GM12878 (cell line): Measurements from ENCODE around the gene IFI27L1. TPM values are rescaled to one million over a fixed set of nuclear protein-coding genes. Genes with fewer than 3 reads are reported as not detected.

Experiments used
- ATAC-seq: fragments of 200-7000 bp; cut with Tn5 transposase; 3 replicates; pipeline ENCODE4 v1.9.1; 2020; ENCODE audit warnings: mild to moderate bottlenecking, moderate library complexity
- BruUV-seq: library from RNA; stranded (reverse); fragments of 400-500 nt; replicated peaks from 2 replicates; lab custom pipeline; 2021; lab: Mats Ljungman, UMichigan
- CTCF ChIA-PET: fragments of 300-600 bp; sonication (Branson Sonifier 250); formaldehyde crosslinking; extraction: SDS; loops from one replicate; lab custom pipeline; 2021; ENCODE audit warnings: inconsistent platforms; lab: Yijun Ruan, JAX
- POLR2A ChIA-PET: fragments of 350-600 bp; formaldehyde crosslinking; extraction: SDS; loops from one replicate; lab custom pipeline; 2021; ENCODE audit warnings: inconsistent platforms; lab: Charles Lee
- RAD21 ChIA-PET: fragments of 300-600 bp; sonication (Branson Sonifier 250); formaldehyde crosslinking; loops from one replicate; lab custom pipeline; 2023; ENCODE audit warnings: antibody characterized with exemption; ENCODE audit not compliant: unreplicated experiment; lab: Charles Lee
- SMC1A ChIA-PET: fragments of 300-600 bp; sonication (Branson Sonifier 250); formaldehyde crosslinking; loops from one replicate; lab custom pipeline; 2023; ENCODE audit not compliant: unreplicated experiment, uncharacterized antibody; lab: Charles Lee
- DNase-seq: peaks from one replicate; pipeline ENCODE4 v3.0.0-alpha.2; 2011; ENCODE audit warnings: low read depth, low spot score
- FAIRE-seq: peaks from 3 replicates; lab custom pipeline; 2011; peaks lifted over from hg19 to GRCh38; lab: Jason Lieb, UNC
- H2AFZ ChIP-seq: 2 replicates; pipeline ENCODE4 v1.6.0; 2011; ENCODE audit warnings: low read depth, low read length, control low read depth; ENCODE audit not compliant: control insufficient read depth
- H3K27ac ChIP-seq: 2 replicates; pipeline ENCODE4 v1.5.1; 2011; ENCODE audit warnings: control low read depth; ENCODE audit not compliant: control insufficient read depth, insufficient read depth
- H3K27me3 ChIP-seq, 2 experiments: replicated peaks in 1 of 2; 2 replicates each; pipeline versions ENCODE4 v1.6.0 to v1.6.1; 2011; ENCODE audit warnings: low read length in 1 of 2; ENCODE audit not compliant: control insufficient read depth in 2 of 2, insufficient read depth in 2 of 2
- H3K36me3 ChIP-seq, 2 experiments: 2 replicates each; pipeline ENCODE4 v1.5.1; 2011; ENCODE audit warnings: low read length in 1 of 2; ENCODE audit not compliant: control insufficient read depth in 2 of 2, insufficient read depth in 2 of 2
- H3K4me1 ChIP-seq: 2 replicates; pipeline ENCODE4 v1.6.1; 2011; ENCODE audit warnings: mild to moderate bottlenecking, low read length, moderate library complexity, mixed read lengths; ENCODE audit not compliant: control insufficient read depth, insufficient read depth
- H3K4me2 ChIP-seq: 2 replicates; pipeline ENCODE4 v1.6.0; 2011; ENCODE audit warnings: control low read depth; ENCODE audit not compliant: control insufficient read depth, insufficient read depth
- H3K4me3 ChIP-seq: fragments of 200-600 bp; sonication (generic); 2 replicates; pipeline ENCODE4 v1.5.1; 2016
- H3K79me2 ChIP-seq: 2 replicates; pipeline ENCODE4 v1.6.0; 2011; ENCODE audit warnings: low read length; ENCODE audit not compliant: control insufficient read depth, insufficient read depth
- H3K9ac ChIP-seq: 2 replicates; pipeline ENCODE4 v1.8.0; 2011; ENCODE audit warnings: low read length, control low read depth, mixed read lengths; ENCODE audit not compliant: control insufficient read depth, insufficient read depth
- H3K9me3 ChIP-seq: replicated peaks from 3 replicates; pipeline ENCODE4 v1.5.1; 2011; ENCODE audit warnings: mild to moderate bottlenecking, low read length; ENCODE audit not compliant: control insufficient read depth, insufficient read depth
- H4K20me1 ChIP-seq: 2 replicates; pipeline ENCODE4 v1.6.0; 2011; ENCODE audit not compliant: control insufficient read depth, insufficient read depth
- BACH1 ChIP-seq: fragments of 450-650 bp; IDR thresholded peaks from 2 replicates; pipeline ENCODE4 v1.6.1; 2017; ENCODE audit warnings: mild to moderate bottlenecking, borderline replicate concordance
- BHLHE40 ChIP-seq, 2 experiments: fragments of 450-650 bp in 1 of 2; IDR thresholded peaks; 2 replicates each; pipeline ENCODE4 v1.6.1; 2011 to 2017; ENCODE audit warnings: low read depth in 2 of 2, borderline replicate concordance in 1 of 2, improper control_type of control experiment in 1 of 2, low read length in 1 of 2, mild to moderate bottlenecking in 1 of 2
- CUX1 ChIP-seq: IDR thresholded peaks from 2 replicates; pipeline ENCODE4 v1.6.1; 2012; ENCODE audit warnings: improper control_type of control experiment, low read depth, low read length; ENCODE audit not compliant: insufficient replicate concordance
- DPF2 ChIP-seq: fragments of 450-650 bp; IDR thresholded peaks from 2 replicates; pipeline ENCODE4 v1.6.1; 2017; ENCODE audit warnings: mild to moderate bottlenecking
- FOS ChIP-seq: IDR thresholded peaks from 3 replicates; pipeline ENCODE4 v1.6.1; 2011; ENCODE audit warnings: borderline replicate concordance; ENCODE audit not compliant: insufficient read length; ENCODE audit errors: extremely low read depth
- POLR2AphosphoS5 ChIP-seq: IDR thresholded peaks from 2 replicates; pipeline ENCODE4 v1.6.1; 2011; ENCODE audit warnings: mild to moderate bottlenecking, low read length, inconsistent platforms
- RAD21 ChIP-seq: IDR thresholded peaks from 2 replicates; pipeline ENCODE4 v1.6.1; 2011; ENCODE audit warnings: mild to moderate bottlenecking, low read depth, low read length, moderate library complexity; ENCODE audit not compliant: insufficient read depth
- RAD51 ChIP-seq: fragments of 450-650 bp; IDR thresholded peaks from 2 replicates; pipeline ENCODE4 v1.6.1; 2016; ENCODE audit warnings: moderate library complexity, mild to moderate bottlenecking, inconsistent platforms
- RB1 ChIP-seq: fragments of 450-650 bp; formaldehyde crosslinking; IDR thresholded peaks from 2 replicates; pipeline ENCODE4 v1.6.1; 2017; ENCODE audit warnings: mild to moderate bottlenecking, borderline replicate concordance
- SMC3 ChIP-seq: IDR thresholded peaks from 2 replicates; pipeline ENCODE4 v1.6.1; 2011; ENCODE audit warnings: low read length, improper control_type of control experiment, borderline replicate concordance
- TARDBP ChIP-seq: IDR thresholded peaks from 2 replicates; pipeline ENCODE4 v1.6.1; 2016; ENCODE audit warnings: borderline replicate concordance
- ZBED1 ChIP-seq: IDR thresholded peaks from 2 replicates; pipeline ENCODE4 v1.6.1; 2016; ENCODE audit warnings: borderline replicate concordance
- ZNF207 ChIP-seq: fragments of 450-650 bp; IDR thresholded peaks from 2 replicates; pipeline ENCODE4 v1.6.1; 2014; ENCODE audit warnings: antibody characterized with exemption, mild to moderate bottlenecking, borderline replicate concordance
- ZNF384 ChIP-seq: IDR thresholded peaks from 2 replicates; pipeline ENCODE4 v1.6.1; 2012; ENCODE audit warnings: low read depth, mild to moderate bottlenecking, low read length, improper control_type of control experiment, borderline replicate concordance
- ZNF687 ChIP-seq: fragments of 450-650 bp; IDR thresholded peaks from 2 replicates; pipeline ENCODE4 v1.6.1; 2017; ENCODE audit warnings: mild to moderate bottlenecking, moderate library complexity
- WGBS: methylation state at CpG from one replicate; pipeline ENCODE4 v1.1.6; 2016; ENCODE audit warnings: low lambda C conversion rate; ENCODE audit not compliant: insufficient replicate concordance, insufficient coverage; ENCODE audit errors: missing lambda C conversion rate; 5-methylcytosine and 5-hydroxymethylcytosine counted together
- in situ Hi-C: fragments of 300-500 bp; cut with MboI; formaldehyde crosslinking; loops from 9 replicates; pipeline ENCODE4 v1.14.3; 2018; ENCODE audit warnings: mixed read lengths
- intact Hi-C: fragments of 100-400 bp; cut with micrococcal nuclease; formaldehyde crosslinking; loops from one replicate; pipeline ENCODE4 v1.14.2; 2022; ENCODE audit not compliant: unreplicated experiment
- polyA plus RNA-seq, 11 experiments: library from polyadenylated mRNA; depleted of rRNA in 4 of 11; unstranded in 6 of 11; stranded (reverse) in 5 of 11; fragments of >200 nt; fragmentation: Nextera tagmentation in 4 of 11; fragmentation: Illumina TruSeq in 1 of 11; extraction: Ambion mirVana in 4 of 11; extraction: Trizol in 1 of 11; gene quantifications; 1 replicate in 1 of 11; 2 replicates in 10 of 11; pipeline versions ENCODE4 v1.2.1 to v1.2.3, GENCODE V29; 2011 to 2016; ENCODE audit warnings: inconsistent platforms in 2 of 11, missing spikeins in 2 of 11, low read depth in 1 of 11
- total RNA-seq, 4 experiments: library from RNA; depleted of rRNA in 3 of 4; stranded (reverse); fragments of >200 nt in 3 of 4; fragmentation: Illumina TruSeq in 1 of 4; extraction: Trizol in 1 of 4; gene quantifications; 2 replicates each; pipeline versions ENCODE4 v1.2.1 to v1.2.3, GENCODE V29; 2013 to 2021

Gene IFI27L1
- total and polyA plus RNA-seq, 10 of the 15 experiments (the other 5 are each of a cell fraction or from before 2014, with no cell fraction given), result 17.4 to 38.8 (median 27.6) TPM

GRCh38 chr14:94043756-94044475 is 37.2 kb upstream of the IFI27L1 start:
- Histone ChIP-seq H3K4me1 (no peaks in the 10 kb centered on the region), H3K9me3 (no peaks in the 10 kb centered on the region), H3K9ac (no peak overlapping the region), H3K79me2 (no peaks in the 10 kb centered on the region), H3K4me3 (no peak overlapping the region), H3K4me2 (no peak overlapping the region), H4K20me1 (no peaks in the 10 kb centered on the region), H3K36me3 (peaks cover 10% of the 10 kb centered on the region in 2 experiments; a peak in 3 of 4 replicates), H3K27ac (no peak overlapping the region), H3K27me3 (no peaks in the 10 kb centered on the region), H2AFZ (no peak overlapping the region)
- CTCF ChIA-PET, result interaction anchor here (1.7 kb wide), 1 partner anchor 88 kb away, joined by 3 read pairs; no protein-coding TSS in a partner anchor
- in situ Hi-C loops, result no loop called here
- SMC1A ChIA-PET, result interaction anchor here (0.7 kb wide), 1 partner anchor 189 kb away, joined by 3 read pairs; no protein-coding TSS in a partner anchor
- RAD21 ChIA-PET, result interaction anchor here (2.6 kb wide), 1 partner anchor 93 kb away, joined by 6 read pairs; no protein-coding TSS in a partner anchor
- 95% methylated on average over 14 of the region's 14 CpGs for WGBS
- intact Hi-C loops, result no loop called here
- POLR2A ChIA-PET, result no interaction called here
- BruUV-seq, result no TSS peak
- DNase-seq (no peak), FAIRE-seq (no peak), ATAC-seq (no peak)
- TF ChIP-seq DPF2 (no peak), BHLHE40 (IDR thresholded peaks at IDR 0.05; ENCODE audit: borderline replicate concordance in 1 of 2, low read depth in 2 of 2, low read length in 1 of 2) (no peak), RAD51 (no peak), RB1 (no peak), ZNF687 (no peak), ZBED1 (no peak), ZNF384 (no peak), BACH1 (no peak), SMC3 (no peak), ZNF207 (no peak), FOS (no peak), POLR2AphosphoS5 (no peak; the same call in 1 of the 2 replicates), CUX1 (no peak), RAD21 (no peak), TARDBP (no peak)
